ENCODE results near the gene SLC38A5. TPM values are rescaled to one million over a fixed set of nuclear protein-coding genes. Genes with fewer than 3 reads are reported as not detected.

The SLC38A5 gene
- polyA plus RNA-seq, 1 of the 3 experiments (the other 2 are of a cell fraction): 0.33 TPM

GRCh38 chrX:48489892-48490291 is 19.8 kb upstream of the SLC38A5 start:
- Histone ChIP-seq H2AFZ (ENCODE audit: low read depth) (no peak overlapping the region), H3K27me3 (ENCODE audit: insufficient read depth) (no peaks in the 10 kb centered on the region), H3K4me3 (ENCODE audit: low read depth in 2 of 2, low read length in 1 of 2) (no peak overlapping the region), H3K9ac (no peak overlapping the region), H3K79me2 (ENCODE audit: insufficient read depth) (no peaks in the 10 kb centered on the region), H3K4me1 (ENCODE audit: control insufficient read depth in 1 of 2, insufficient read depth in 2 of 2, low read depth in 1 of 2, low read length in 1 of 2) (no peaks in the 10 kb centered on the region), H3K36me3 (replicated peaks in 1 of 2; ENCODE audit: control insufficient read depth in 1 of 2, insufficient read depth in 2 of 2, low read length in 1 of 2) (no peaks in the 10 kb centered on the region), H3F3A (replicated peaks; ENCODE audit: insufficient read depth) (no peaks in the 10 kb centered on the region), H3K27ac (ENCODE audit: low read depth in 2 of 2, low read length in 1 of 2) (no peak overlapping the region), H3K4me2 (no peak overlapping the region), H4K20me1 (ENCODE audit: insufficient read depth) (no peaks in the 10 kb centered on the region), H3K9me2 (no peaks in the 10 kb centered on the region), H3K9me3 (no peaks in the 10 kb centered on the region)
- TF ChIP-seq TCF12 (IDR thresholded peaks at IDR 0.05) (no peak), GABPA (IDR thresholded peaks at IDR 0.05; ENCODE audit: low read depth) (no peak)
- WGBS (ENCODE audit: low lambda C conversion rate): 36% methylated on average over 2 of the region's 2 CpGs
- POLR2A ChIA-PET: no interaction called here
- no peak for DNase-seq
- CTCF ChIA-PET: no interaction called here

GRCh38 chrX:48489296-48489695 is 19.2 kb upstream of the SLC38A5 start:
- H3K9ac ChIP-seq: no peak overlapping the region
- no peak overlapping the region for H3K4me2 ChIP-seq
- H3K27ac ChIP-seq (ENCODE audit: low read depth in 2 of 2, low read length in 1 of 2): no peak overlapping the region
- H3K9me3 ChIP-seq: no peaks in the 10 kb centered on the region
- CTCF ChIA-PET: no interaction called here
- POLR2A ChIA-PET: no interaction called here
- H3K27me3 ChIP-seq (ENCODE audit: insufficient read depth): no peaks in the 10 kb centered on the region
- H3K4me1 ChIP-seq (ENCODE audit: control insufficient read depth in 1 of 2, insufficient read depth in 2 of 2, low read depth in 1 of 2, low read length in 1 of 2): no peaks in the 10 kb centered on the region
- no peaks in the 10 kb centered on the region for H3K79me2 ChIP-seq (ENCODE audit: insufficient read depth)
- 72% methylated on average over 5 of the region's 9 CpGs for WGBS (ENCODE audit: low lambda C conversion rate)
- no peaks in the 10 kb centered on the region for H3K9me2 ChIP-seq
- H2AFZ ChIP-seq (ENCODE audit: low read depth): no peak overlapping the region
- TF ChIP-seq PBX3 (IDR thresholded peaks at IDR 0.05) (no peak), RFX5 (IDR thresholded peaks at IDR 0.05; ENCODE audit: low read length) (no peak), POLR2AphosphoS5 (IDR thresholded peaks at IDR 0.05; ENCODE audit: low read depth, low read length) (no peak), TAF1 (IDR thresholded peaks at IDR 0.05; ENCODE audit: borderline replicate concordance, low read depth, low read length) (no peak), FOSL2 (IDR thresholded peaks at IDR 0.05; ENCODE audit: borderline replicate concordance, low read depth) (no peak), RXRA (IDR thresholded peaks at IDR 0.05; ENCODE audit: borderline replicate concordance, low read depth) (no peak), NFIC (IDR thresholded peaks at IDR 0.05; ENCODE audit: borderline replicate concordance) (no peak), MXI1 (IDR thresholded peaks at IDR 0.05; ENCODE audit: low read depth, low read length) (no peak), GABPA (IDR thresholded peaks at IDR 0.05; ENCODE audit: low read depth) (no peak), GATA2 (CRISPR knock-in tag; IDR thresholded peaks at IDR 0.05) (no peak), FOXJ3 (CRISPR knock-in tag; IDR thresholded peaks at IDR 0.05) (no peak)
- TF ChIP-seq, protein P1, sequence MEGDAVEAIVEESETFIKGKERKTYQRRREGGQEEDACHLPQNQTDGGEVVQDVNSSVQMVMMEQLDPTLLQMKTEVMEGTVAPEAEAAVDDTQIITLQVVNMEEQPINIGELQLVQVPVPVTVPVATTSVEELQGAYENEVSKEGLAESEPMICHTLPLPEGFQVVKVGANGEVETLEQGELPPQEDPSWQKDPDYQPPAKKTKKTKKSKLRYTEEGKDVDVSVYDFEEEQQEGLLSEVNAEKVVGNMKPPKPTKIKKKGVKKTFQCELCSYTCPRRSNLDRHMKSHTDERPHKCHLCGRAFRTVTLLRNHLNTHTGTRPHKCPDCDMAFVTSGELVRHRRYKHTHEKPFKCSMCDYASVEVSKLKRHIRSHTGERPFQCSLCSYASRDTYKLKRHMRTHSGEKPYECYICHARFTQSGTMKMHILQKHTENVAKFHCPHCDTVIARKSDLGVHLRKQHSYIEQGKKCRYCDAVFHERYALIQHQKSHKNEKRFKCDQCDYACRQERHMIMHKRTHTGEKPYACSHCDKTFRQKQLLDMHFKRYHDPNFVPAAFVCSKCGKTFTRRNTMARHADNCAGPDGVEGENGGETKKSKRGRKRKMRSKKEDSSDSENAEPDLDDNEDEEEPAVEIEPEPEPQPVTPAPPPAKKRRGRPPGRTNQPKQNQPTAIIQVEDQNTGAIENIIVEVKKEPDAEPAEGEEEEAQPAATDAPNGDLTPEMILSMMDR (IDR thresholded peaks at IDR 0.05): no peak
- TF ChIP-seq, protein P2, sequence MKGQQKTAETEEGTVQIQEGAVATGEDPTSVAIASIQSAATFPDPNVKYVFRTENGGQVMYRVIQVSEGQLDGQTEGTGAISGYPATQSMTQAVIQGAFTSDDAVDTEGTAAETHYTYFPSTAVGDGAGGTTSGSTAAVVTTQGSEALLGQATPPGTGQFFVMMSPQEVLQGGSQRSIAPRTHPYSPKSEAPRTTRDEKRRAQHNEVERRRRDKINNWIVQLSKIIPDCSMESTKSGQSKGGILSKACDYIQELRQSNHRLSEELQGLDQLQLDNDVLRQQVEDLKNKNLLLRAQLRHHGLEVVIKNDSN (IDR thresholded peaks at IDR 0.05; ENCODE audit: borderline replicate concordance, low read depth): no peak
- no peaks in the 10 kb centered on the region for H4K20me1 ChIP-seq (ENCODE audit: insufficient read depth)
- no peak overlapping the region for H3K4me3 ChIP-seq (ENCODE audit: low read depth in 2 of 2, low read length in 1 of 2)
- no peaks in the 10 kb centered on the region for H3K36me3 ChIP-seq (replicated peaks in 1 of 2; ENCODE audit: control insufficient read depth in 1 of 2, insufficient read depth in 2 of 2, low read length in 1 of 2)
- no peak for DNase-seq
- H3F3A ChIP-seq (replicated peaks; ENCODE audit: insufficient read depth): no peaks in the 10 kb centered on the region

All from SK-N-SH (cell line).